Measurements from ENCODE around the gene ELMOD2. TPM values are rescaled to one million over a fixed set of nuclear protein-coding genes. Genes with fewer than 3 reads are reported as not detected.

Gene ELMOD2
- total RNA-seq, 1 experiment from 2014 or later: 27.8 TPM

- Histone ChIP-seq H3K4me1 (ENCODE audit: low read length) (no peaks in the 10 kb centered on the region; the same call in 1 of the 2 replicates), H3K36me3 (ENCODE audit: insufficient read depth, low read length) (no peaks in the 10 kb centered on the region), H3K27ac (ENCODE audit: low read length) (no peak within 1 kb of the TSS), H4K20me1 (ENCODE audit: insufficient read depth, low read depth, low read length) (no peaks in the 10 kb centered on the region), H2AFZ (ENCODE audit: low read length) (no peak within 1 kb of the TSS), H3K79me2 (ENCODE audit: low read length) (no peaks in the 10 kb centered on the region), H3K27me3 (ENCODE audit: low read length) (no peaks in the 10 kb centered on the region), H3K9me2 (replicated peaks; ENCODE audit: insufficient read depth, low read length) (no peaks in the 10 kb centered on the region), H3K4me3 (ENCODE audit: low read length) (no peak within 1 kb of the TSS; the same call in 1 of the 2 replicates), H3K4me2 (ENCODE audit: low read depth, low read length, poor library complexity, severe bottlenecking) (peak within 1 kb of the TSS; percentile 37), H3K9ac (ENCODE audit: low read length) (no peak within 1 kb of the TSS), H3K9me3 (ENCODE audit: low read length) (no peaks in the 10 kb centered on the region)
- DNase-seq: no peak
Observed at GRCh38 chr4:140568507-140569306, 44.7 kb downstream of the ELMOD2 start, which contains the start of gene UCP1. Gene UCP1, minus strand, starts transcription at chr4:140568961. Its CDS starts 232 bp downstream, at chr4:140568729.

- Histone ChIP-seq H3K27ac (ENCODE audit: low read length) (no peak overlapping the region), H3K79me2 (ENCODE audit: low read length) (no peaks in the 10 kb centered on the region), H2AFZ (ENCODE audit: low read length) (no peak overlapping the region), H3K4me3 (ENCODE audit: low read length) (no peak overlapping the region), H3K4me1 (ENCODE audit: low read length) (no peaks in the 10 kb centered on the region; the same call in 1 of the 2 replicates), H3K9me3 (ENCODE audit: low read length) (no peaks in the 10 kb centered on the region), H3K36me3 (ENCODE audit: insufficient read depth, low read length) (no peaks in the 10 kb centered on the region), H3K9me2 (replicated peaks; ENCODE audit: insufficient read depth, low read length) (no peaks in the 10 kb centered on the region), H3K4me2 (ENCODE audit: low read depth, low read length, poor library complexity, severe bottlenecking) (no peak overlapping the region), H3K9ac (ENCODE audit: low read length) (no peak overlapping the region), H3K27me3 (ENCODE audit: low read length) (no peaks in the 10 kb centered on the region), H4K20me1 (ENCODE audit: insufficient read depth, low read depth, low read length) (no peaks in the 10 kb centered on the region)
- DNase-seq: no peak
Observed at GRCh38 chr4:140569307-140569638, 45.3 kb downstream of the ELMOD2 start.

- Histone ChIP-seq H3K27me3 (ENCODE audit: low read length) (no peaks in the 10 kb centered on the region), H3K9me2 (replicated peaks; ENCODE audit: insufficient read depth, low read length) (no peaks in the 10 kb centered on the region), H3K9ac (ENCODE audit: low read length) (no peak overlapping the region), H3K9me3 (ENCODE audit: low read length) (no peaks in the 10 kb centered on the region), H3K4me2 (ENCODE audit: low read depth, low read length, poor library complexity, severe bottlenecking) (no peak overlapping the region), H3K27ac (ENCODE audit: low read length) (no peak overlapping the region), H4K20me1 (ENCODE audit: insufficient read depth, low read depth, low read length) (no peaks in the 10 kb centered on the region), H3K4me1 (ENCODE audit: low read length) (no peaks in the 10 kb centered on the region; the same call in 1 of the 2 replicates), H2AFZ (ENCODE audit: low read length) (no peak overlapping the region), H3K36me3 (ENCODE audit: insufficient read depth, low read length) (no peaks in the 10 kb centered on the region), H3K4me3 (ENCODE audit: low read length) (no peak overlapping the region), H3K79me2 (ENCODE audit: low read length) (no peaks in the 10 kb centered on the region)
- no peak for DNase-seq
Observed at GRCh38 chr4:140571620-140572019, 47.7 kb downstream of the ELMOD2 start.

- Histone ChIP-seq H3K79me2 (ENCODE audit: low read length) (no peaks in the 10 kb centered on the region), H3K9me2 (replicated peaks; ENCODE audit: insufficient read depth, low read length) (no peaks in the 10 kb centered on the region), H3K4me1 (ENCODE audit: low read length) (no peaks in the 10 kb centered on the region), H3K4me3 (ENCODE audit: low read length) (no peak overlapping the region), H3K4me2 (ENCODE audit: low read depth, low read length, poor library complexity, severe bottlenecking) (no peak overlapping the region), H3K27me3 (ENCODE audit: low read length) (no peaks in the 10 kb centered on the region), H4K20me1 (ENCODE audit: insufficient read depth, low read depth, low read length) (no peaks in the 10 kb centered on the region), H2AFZ (ENCODE audit: low read length) (no peak overlapping the region), H3K9me3 (ENCODE audit: low read length) (no peaks in the 10 kb centered on the region), H3K27ac (ENCODE audit: low read length) (no peak overlapping the region), H3K9ac (ENCODE audit: low read length) (no peak overlapping the region), H3K36me3 (ENCODE audit: insufficient read depth, low read length) (no peaks in the 10 kb centered on the region)
- no peak for DNase-seq
Observed at GRCh38 chr4:140575489-140575888, 51.5 kb downstream of the ELMOD2 start.

- H3K4me1 ChIP-seq (ENCODE audit: low read length): no peaks in the 10 kb centered on the region
- no peaks in the 10 kb centered on the region for H4K20me1 ChIP-seq (ENCODE audit: insufficient read depth, low read depth, low read length)
- no peak overlapping the region for H3K9ac ChIP-seq (ENCODE audit: low read length)
- H3K4me3 ChIP-seq (ENCODE audit: low read length): no peak overlapping the region
- H3K27me3 ChIP-seq (ENCODE audit: low read length): no peaks in the 10 kb centered on the region
- H3K27ac ChIP-seq (ENCODE audit: low read length): no peak overlapping the region
- no peaks in the 10 kb centered on the region for H3K9me3 ChIP-seq (ENCODE audit: low read length)
- H3K36me3 ChIP-seq (ENCODE audit: insufficient read depth, low read length): no peaks in the 10 kb centered on the region
- H3K9me2 ChIP-seq (replicated peaks; ENCODE audit: insufficient read depth, low read length): no peaks in the 10 kb centered on the region
- H2AFZ ChIP-seq (ENCODE audit: low read length): no peak overlapping the region
- no peak overlapping the region for H3K4me2 ChIP-seq (ENCODE audit: low read depth, low read length, poor library complexity, severe bottlenecking)
- no peaks in the 10 kb centered on the region for H3K79me2 ChIP-seq (ENCODE audit: low read length)
- no peak for DNase-seq
Observed at GRCh38 chr4:140579278-140579677, 55.3 kb downstream of the ELMOD2 start.

GRCh38 chr4:140581078-140581477, 57.1 kb downstream of the ELMOD2 start:
- no peaks in the 10 kb centered on the region for H3K79me2 ChIP-seq (ENCODE audit: low read length)
- H3K27ac ChIP-seq (ENCODE audit: low read length): no peak overlapping the region
- H3K27me3 ChIP-seq (ENCODE audit: low read length): no peaks in the 10 kb centered on the region
- H3K4me3 ChIP-seq (ENCODE audit: low read length): no peak overlapping the region
- H3K9ac ChIP-seq (ENCODE audit: low read length): no peak overlapping the region
- no peak overlapping the region for H3K4me2 ChIP-seq (ENCODE audit: low read depth, low read length, poor library complexity, severe bottlenecking)
- H3K9me2 ChIP-seq (replicated peaks; ENCODE audit: insufficient read depth, low read length): no peaks in the 10 kb centered on the region
- H3K9me3 ChIP-seq (ENCODE audit: low read length): no peaks in the 10 kb centered on the region
- no peak for DNase-seq
- no peak overlapping the region for H2AFZ ChIP-seq (ENCODE audit: low read length)
- H3K4me1 ChIP-seq (ENCODE audit: low read length): no peaks in the 10 kb centered on the region
- H3K36me3 ChIP-seq (ENCODE audit: insufficient read depth, low read length): no peaks in the 10 kb centered on the region
- no peaks in the 10 kb centered on the region for H4K20me1 ChIP-seq (ENCODE audit: insufficient read depth, low read depth, low read length)

GRCh38 chr4:140584439-140584838, 60.5 kb downstream of the ELMOD2 start:
- H3K9me3 ChIP-seq (ENCODE audit: low read length): no peaks in the 10 kb centered on the region
- H3K27me3 ChIP-seq (ENCODE audit: low read length): no peaks in the 10 kb centered on the region
- no peak overlapping the region for H3K9ac ChIP-seq (ENCODE audit: low read length)
- H3K4me1 ChIP-seq (ENCODE audit: low read length): no peaks in the 10 kb centered on the region
- H3K36me3 ChIP-seq (ENCODE audit: insufficient read depth, low read length): no peaks in the 10 kb centered on the region
- DNase-seq: no peak
- no peak overlapping the region for H3K4me2 ChIP-seq (ENCODE audit: low read depth, low read length, poor library complexity, severe bottlenecking)
- no peak overlapping the region for H3K4me3 ChIP-seq (ENCODE audit: low read length)
- H3K9me2 ChIP-seq (replicated peaks; ENCODE audit: insufficient read depth, low read length): no peaks in the 10 kb centered on the region
- no peaks in the 10 kb centered on the region for H3K79me2 ChIP-seq (ENCODE audit: low read length)
- H2AFZ ChIP-seq (ENCODE audit: low read length): no peak overlapping the region
- no peak overlapping the region for H3K27ac ChIP-seq (ENCODE audit: low read length)
- no peaks in the 10 kb centered on the region for H4K20me1 ChIP-seq (ENCODE audit: insufficient read depth, low read depth, low read length)

GRCh38 chr4:140595065-140595464, 71.1 kb downstream of the ELMOD2 start:
- H3K27me3 ChIP-seq (ENCODE audit: low read length): no peaks in the 10 kb centered on the region
- no peak overlapping the region for H3K4me3 ChIP-seq (ENCODE audit: low read length)
- H3K36me3 ChIP-seq (ENCODE audit: insufficient read depth, low read length): no peaks in the 10 kb centered on the region
- H3K4me2 ChIP-seq (ENCODE audit: low read depth, low read length, poor library complexity, severe bottlenecking): no peak overlapping the region
- no peak overlapping the region for H3K27ac ChIP-seq (ENCODE audit: low read length)
- H3K9me3 ChIP-seq (ENCODE audit: low read length): no peaks in the 10 kb centered on the region
- no peak overlapping the region for H3K9ac ChIP-seq (ENCODE audit: low read length)
- no peaks in the 10 kb centered on the region for H3K4me1 ChIP-seq (ENCODE audit: low read length)
- H3K79me2 ChIP-seq (ENCODE audit: low read length): no peaks in the 10 kb centered on the region
- no peaks in the 10 kb centered on the region for H3K9me2 ChIP-seq (replicated peaks; ENCODE audit: insufficient read depth, low read length)
- DNase-seq: peak; percentile 68
- no peak overlapping the region for H2AFZ ChIP-seq (ENCODE audit: low read length)
- no peaks in the 10 kb centered on the region for H4K20me1 ChIP-seq (ENCODE audit: insufficient read depth, low read depth, low read length)
